ENCODE measurements around the gene HELZ2.
"Not testable (repeated sequence)": the region's sequence is repeated elsewhere in the genome, so short reads cannot be mapped to it uniquely, and the experiment has no call there.

Gene HELZ2

DNA sequence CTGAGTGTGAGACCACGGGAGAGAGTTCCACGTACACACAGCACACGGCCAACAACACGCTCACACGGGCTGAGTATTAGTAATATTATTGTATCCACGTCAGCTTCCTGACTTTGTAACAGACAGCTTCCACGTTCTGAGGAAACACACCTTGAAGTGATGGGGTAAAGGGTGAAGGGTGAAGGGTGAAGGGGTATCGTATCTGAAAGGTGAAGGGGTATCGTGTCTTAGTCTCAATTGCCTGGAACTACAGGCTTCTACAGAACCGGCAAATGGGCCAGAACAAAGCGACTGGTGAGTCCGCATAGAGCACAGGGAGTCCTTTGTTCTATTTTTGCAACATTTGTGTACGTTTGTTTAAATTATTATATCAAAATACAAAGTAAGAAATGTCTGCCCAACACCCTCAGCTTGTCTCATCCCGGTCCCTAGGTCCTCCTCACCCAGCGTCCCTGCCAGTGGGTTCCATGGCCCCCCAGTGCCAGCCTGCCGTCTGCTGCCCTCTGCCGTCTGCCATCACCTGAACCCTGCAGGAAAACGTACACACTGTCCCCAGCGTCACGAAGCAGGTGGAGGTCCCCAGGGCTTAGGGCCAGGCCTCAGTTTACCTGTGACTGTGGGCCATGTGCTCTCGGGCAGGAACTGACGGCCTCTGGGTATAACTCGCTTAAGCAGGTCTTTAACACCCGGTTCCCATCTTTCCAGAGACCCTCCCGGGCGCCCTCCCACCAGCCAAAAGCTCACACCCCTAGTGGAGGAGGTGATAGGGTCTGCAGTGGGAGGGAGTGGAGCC is 4.4 kb upstream of the HELZ2 start:
- DNase-seq = no peak

- no peak for DNase-seq
These were observed 3.4 kb upstream of the HELZ2 start for GRCh38 chr20:63577317-63577894.

- no peak for DNase-seq
These were observed 2.3 kb upstream of the HELZ2 start for GRCh38 chr20:63576311-63576710.

DNA sequence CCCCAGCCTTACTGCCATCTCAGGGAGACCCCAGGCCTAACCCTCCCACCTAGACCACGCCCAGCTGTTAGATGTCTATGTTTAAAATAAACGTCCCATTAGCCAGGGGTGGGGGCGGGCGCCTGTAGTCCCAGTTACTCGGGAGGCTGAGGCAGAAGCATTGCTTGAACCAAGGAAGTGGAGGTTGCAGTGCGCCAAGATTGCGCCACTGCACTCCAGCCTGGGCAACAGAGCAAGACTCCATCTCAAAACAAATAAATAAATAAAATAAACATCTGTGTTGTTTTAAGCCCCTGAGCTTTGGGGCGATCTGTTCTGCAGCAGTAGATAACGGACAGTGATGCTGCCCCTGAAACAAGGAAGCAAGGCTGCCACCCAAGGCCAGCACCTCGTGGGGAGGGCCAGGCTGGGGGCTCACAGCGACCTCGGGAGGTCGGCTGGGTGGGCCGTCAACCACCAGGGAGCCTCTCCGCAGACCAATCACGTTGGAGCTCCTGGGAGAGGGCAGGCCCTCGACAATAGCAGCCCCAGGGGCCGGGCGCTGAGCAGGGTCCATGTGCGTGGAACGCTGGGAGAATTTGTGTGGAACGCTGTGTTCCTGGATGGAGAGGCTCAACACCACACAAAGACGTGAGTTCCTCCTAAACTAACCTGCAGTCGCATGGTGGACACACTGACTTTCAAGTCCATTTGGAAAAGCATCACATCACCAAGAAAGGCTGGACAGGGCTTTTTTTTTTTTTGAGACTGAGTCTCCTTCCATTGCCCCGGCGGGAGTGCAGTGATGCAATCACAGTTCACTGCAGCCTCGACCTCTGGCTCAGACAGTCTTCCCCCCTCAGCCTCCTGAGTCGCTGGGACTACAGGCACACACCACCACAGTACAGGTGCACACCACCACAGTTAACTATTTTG is 1.0 kb upstream of the HELZ2 start:
- no peak for DNase-seq

- no peak for DNase-seq
These were observed 350 bp downstream of the HELZ2 start for GRCh38 chr20:63573647-63574131.

- DNase-seq = no peak
These were observed 1.0 kb downstream of the HELZ2 start for GRCh38 chr20:63572788-63573646.

DNA sequence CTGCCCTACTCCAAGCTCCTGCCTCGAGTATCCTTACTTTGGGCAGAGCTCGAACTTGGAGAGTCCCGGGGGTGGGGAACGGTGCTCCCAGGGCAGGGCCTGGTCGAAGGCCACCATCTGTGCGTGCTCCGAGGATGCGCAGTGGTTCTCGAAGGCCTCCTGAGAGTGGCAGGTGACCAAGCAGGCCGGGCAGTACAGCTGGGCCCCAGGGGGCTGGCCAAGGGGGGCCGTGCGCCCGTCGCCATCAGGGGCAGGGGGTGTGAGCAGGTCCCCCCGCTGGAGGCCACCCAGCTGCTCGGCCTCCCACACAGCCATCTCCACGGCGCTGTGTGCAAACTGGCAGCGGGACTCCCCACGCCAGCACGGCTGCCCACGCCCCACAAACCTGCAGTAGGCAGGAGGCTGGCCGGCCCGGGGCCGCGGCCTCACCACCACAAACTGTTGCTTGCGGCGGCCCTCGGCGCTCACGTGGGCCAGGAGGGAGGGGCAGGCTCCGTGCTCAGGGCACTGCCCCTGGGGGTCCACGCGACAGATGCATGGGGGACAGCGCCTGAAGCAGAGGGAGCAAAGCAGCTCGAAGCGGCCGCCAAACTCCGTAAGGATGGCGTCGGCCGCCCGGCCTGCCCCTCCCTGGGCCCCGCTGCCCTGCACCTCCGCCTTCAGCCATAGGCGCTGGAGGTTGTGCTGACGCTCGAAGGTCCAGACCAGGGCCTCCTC is 1.8 kb downstream of the HELZ2 start:
- DNase-seq = no peak

- DNase-seq = not testable (repeated sequence)
These were observed 3.0 kb downstream of the HELZ2 start for GRCh38 chr20:63571087-63571478.

GRCh38 chr20:63570281-63571086 is 3.6 kb downstream of the HELZ2 start:
- DNase-seq = no peak

DNA sequence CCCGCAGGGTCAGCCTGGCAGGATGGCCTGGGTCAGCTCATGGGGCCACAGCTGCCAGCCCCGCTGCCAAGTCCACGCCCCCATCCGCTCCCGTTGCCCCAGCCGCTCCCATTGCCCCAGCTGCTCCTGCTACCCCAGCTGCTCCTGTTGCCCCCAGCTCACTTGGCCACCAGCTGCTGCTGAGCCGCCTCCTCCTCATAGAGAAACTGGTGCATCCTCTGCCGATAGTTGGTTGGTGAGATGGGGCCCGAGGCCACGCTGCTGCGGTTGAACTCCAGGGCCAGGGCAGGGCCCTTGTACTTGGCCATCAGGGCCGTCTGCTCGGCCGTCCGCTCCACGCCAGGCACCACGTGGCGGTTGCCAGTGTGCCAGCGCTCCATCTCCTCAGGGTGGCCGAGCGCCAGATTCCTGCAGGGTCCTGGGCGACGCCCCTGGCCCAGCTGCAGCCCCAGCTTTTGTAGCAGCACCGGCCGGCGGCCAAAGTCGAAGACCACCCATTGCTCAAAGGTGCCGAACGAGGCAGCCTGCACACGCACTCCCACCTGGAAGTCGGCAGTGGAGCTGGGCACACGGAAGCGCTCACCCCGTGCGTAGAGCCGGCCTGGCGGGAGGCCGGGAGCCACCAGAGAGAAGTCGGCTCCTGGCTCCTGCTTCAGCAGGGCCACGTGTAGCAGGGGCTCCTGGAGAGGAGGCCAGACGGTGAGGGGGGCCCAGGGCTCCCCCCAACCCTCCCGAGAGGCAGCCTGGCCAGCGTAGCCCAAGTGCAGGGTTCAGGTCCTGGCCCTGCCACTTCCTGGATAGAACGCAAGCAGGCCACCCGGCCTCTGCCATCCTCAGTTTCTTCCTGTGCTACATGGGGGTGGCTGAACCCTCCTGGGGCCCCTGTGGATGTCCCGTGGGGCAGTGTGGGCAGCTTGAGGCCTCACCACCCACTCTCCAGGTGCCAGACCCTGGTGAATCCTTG is 4.8 kb downstream of the HELZ2 start:
- no peak for DNase-seq

GRCh38 chr20:63568170-63568981 is 5.7 kb downstream of the HELZ2 start:
- DNase-seq = no peak

GRCh38 chr20:63567386-63568169 is 6.5 kb downstream of the HELZ2 start:
- no peak for DNase-seq

- no peak for DNase-seq
These were observed 7.0 kb downstream of the HELZ2 start for GRCh38 chr20:63567136-63567385.

DNA sequence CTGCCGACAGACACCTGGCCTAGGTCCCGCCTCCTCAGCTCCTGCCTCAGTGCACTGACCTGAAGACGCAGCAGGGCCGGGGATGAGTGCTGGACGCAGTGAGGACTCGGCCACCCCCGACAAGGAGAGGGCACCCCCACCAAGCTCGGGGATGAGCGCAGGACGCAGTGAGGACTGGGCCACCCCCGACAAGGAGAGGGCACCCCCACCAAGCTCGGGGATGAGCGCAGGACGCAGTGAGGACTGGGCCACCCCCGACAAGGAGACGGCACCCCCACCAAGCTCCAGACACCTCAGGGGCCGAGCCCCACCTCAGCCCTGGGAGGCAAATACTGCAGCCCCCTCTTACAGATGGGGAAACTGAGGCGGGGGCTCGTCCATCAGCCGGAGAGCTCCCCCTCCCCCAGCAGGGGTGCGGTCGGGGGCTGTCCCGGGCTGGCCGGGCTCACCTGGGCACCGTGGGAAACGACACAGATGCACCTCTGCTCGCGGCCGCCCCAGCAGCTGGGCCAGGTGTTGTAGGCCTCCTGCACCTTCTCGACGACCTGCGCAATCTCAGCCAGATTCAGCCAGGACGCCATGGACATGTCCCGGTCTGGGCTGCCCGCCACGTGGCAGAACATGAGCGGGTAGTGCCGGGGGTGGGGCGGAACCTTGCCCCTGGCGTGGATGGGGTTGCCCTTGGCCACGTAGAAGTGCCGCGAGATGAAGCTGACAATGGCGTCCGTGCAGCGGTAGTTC is 7.5 kb downstream of the HELZ2 start:
- peak; percentile 20 for DNase-seq

GRCh38 chr20:63565699-63566335 is 8.2 kb downstream of the HELZ2 start:
- no peak for DNase-seq

GRCh38 chr20:63565021-63565698 is 8.9 kb downstream of the HELZ2 start:
- no peak for DNase-seq

Measured in NCI-H526 treated with DMSO at 0.1 percent for 48 hours (cell line).